SW480 (cell line): ENCODE data around the gene SARNP.
"Not testable (repeated sequence)": the region's sequence is repeated elsewhere in the genome, so short reads cannot be mapped to it uniquely, and the experiment has no call there.

ENCODE experiments used
- DNase-seq: peaks from one replicate; pipeline ENCODE4 v3.0.0-alpha.2; 2016; ENCODE audit warnings: low spot score

The SARNP gene

GRCh38 chr12:55795950-55796349 lies 21.6 kb downstream of the SARNP start:
- no peak for DNase-seq

- no peak for DNase-seq
Observed at GRCh38 chr12:55789893-55790292, 27.6 kb downstream of the SARNP start.

- DNase-seq: no peak
Observed at GRCh38 chr12:55789171-55789570, 28.4 kb downstream of the SARNP start.

DNA sequence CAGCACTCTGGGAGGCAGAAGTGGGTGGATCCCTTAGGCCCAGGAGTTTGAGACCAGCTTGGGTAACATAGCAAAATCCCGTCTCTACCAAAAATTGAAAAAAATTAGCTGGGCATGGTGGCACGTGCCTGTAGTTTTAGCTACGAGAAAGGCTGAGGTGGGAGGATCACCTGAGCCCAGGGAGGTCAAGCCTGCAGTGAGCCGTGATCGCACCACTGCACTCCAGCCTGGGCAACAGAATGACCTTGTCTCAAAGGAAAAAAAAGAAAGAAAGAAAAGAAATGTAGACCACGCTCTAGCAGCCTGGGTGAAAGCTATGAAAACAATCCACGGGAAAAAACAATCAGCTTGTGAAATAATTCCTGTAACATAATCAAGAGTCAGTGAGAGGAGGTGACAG lies 29.0 kb downstream of the SARNP start:
- DNase-seq: no peak

DNA sequence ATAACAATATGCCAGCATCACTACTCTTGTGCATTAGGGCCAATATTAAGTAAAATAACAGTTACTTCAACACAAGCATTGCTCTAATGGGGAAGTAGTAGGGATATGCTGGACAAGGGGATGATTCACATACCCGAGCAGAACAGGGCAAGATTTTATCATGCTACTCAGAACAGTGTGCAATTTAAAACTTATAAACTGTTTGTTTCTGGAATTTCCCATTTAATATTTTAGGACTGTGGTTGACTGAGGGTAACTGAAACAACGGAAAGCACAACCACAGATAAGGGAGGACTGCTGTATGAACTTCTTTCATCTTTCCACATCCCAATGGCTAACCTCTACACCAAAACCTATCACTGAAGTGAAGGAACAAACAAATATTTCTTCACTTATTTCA lies 36.8 kb downstream of the SARNP start:
- no peak for DNase-seq

DNA sequence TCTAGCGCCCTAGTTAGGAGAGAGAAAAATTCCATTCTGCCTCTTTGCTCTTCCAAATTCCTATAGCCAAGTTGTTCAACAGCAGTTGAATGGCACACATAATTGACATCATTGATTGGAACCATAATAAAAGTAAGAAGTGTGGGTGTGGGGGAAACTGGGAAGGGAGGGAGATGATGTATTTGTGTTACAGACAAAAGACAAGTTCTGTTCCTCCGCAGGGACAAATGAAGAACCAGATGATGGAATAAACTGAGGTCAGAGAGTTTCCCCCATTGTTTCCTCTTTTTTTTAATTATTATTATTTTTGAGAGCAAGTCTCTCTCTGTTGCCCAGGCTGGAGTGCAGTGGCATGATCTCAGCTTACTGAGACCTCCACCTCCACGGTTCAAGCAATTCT lies 39.7 kb downstream of the SARNP start:
- no peak for DNase-seq

GRCh38 chr12:55771736-55772135 lies 45.8 kb downstream of the SARNP start:
- no peak for DNase-seq

DNA sequence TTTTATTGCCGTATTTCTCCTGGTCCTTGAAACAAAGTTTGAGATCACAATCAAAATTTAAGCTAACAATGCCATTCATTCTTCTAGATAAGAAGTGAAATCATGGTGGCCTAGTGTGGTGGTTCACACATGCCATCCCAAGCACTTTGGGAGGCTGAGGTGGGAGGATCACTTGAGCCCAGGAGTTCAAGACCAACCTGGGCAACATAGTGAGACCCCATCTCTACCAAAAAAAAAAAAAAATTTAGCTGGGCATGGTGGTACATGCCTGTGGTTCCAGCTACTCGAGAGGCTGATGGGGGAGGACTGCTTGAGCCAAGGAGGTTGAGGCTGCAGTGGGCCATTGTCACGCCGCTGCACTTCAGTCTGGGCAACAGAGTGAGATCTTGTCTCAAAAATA lies 50.4 kb downstream of the SARNP start:
- DNase-seq: no peak

GRCh38 chr12:55765736-55766290 lies 51.7 kb downstream of the SARNP start:
- DNase-seq: no peak

DNA sequence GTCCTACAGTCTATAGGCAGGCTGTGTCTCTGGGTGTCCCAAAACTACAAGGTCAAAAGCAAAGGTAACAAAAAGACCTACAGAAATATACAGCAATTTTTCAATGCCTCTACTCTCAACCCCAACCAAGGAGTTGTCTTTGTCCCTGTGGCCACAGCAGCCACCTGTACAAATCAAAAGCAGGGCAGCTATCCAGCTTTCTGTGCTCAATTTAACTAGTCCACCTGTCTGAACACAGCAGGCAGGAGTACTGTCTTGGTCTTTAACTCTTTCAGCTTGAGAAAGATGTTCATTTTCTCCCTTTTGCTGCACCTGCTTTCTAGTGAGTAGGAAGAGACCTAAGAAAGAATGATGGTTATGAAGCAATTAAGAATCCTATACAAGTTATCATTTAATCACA lies 54.9 kb downstream of the SARNP start:
- no peak for DNase-seq

GRCh38 chr12:55760663-55761062 lies 56.9 kb downstream of the SARNP start:
- DNase-seq: no peak

GRCh38 chr12:55758575-55758974 lies 58.9 kb downstream of the SARNP start:
- DNase-seq: not testable (repeated sequence)

DNA sequence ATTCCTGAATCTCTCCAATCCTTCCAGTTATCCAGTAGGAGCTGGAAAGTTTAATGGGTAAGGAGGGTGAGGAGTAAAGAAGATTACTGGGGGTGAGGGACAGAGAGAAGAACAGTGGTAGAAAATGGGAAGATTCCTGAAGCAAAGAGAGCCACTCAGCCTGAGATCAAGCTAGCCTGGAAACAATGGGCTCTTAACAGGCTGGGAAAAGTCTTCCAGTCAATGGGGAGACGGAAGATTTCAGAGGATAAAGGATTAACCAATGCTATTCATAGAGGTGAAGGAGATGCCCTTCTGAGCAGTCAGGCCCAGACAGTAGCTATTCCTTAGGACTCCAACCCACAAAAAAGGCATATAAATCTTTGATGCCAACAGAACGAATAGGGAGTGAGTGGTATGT lies 59.8 kb downstream of the SARNP start:
- peak; percentile 16 for DNase-seq

DNA sequence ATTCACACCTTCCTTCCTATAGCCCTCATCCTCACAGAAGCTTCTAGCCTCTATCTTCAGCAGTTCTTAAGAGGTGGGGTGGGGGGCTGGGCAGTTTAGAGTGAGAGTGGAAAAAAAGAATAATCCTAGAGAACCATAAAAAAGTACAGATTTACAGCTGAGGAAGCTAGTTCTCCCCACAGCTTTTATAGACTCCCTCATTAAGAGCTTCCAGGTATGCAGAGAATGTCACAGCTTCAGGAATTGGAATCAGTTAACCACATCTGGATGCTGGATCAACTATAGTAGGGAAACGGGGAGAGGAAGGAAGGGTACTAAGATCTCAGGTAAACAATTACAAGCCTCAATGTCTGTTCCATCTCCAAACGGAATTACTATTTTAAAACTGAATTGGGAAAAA lies 62.3 kb downstream of the SARNP start:
- DNase-seq: no peak

DNA sequence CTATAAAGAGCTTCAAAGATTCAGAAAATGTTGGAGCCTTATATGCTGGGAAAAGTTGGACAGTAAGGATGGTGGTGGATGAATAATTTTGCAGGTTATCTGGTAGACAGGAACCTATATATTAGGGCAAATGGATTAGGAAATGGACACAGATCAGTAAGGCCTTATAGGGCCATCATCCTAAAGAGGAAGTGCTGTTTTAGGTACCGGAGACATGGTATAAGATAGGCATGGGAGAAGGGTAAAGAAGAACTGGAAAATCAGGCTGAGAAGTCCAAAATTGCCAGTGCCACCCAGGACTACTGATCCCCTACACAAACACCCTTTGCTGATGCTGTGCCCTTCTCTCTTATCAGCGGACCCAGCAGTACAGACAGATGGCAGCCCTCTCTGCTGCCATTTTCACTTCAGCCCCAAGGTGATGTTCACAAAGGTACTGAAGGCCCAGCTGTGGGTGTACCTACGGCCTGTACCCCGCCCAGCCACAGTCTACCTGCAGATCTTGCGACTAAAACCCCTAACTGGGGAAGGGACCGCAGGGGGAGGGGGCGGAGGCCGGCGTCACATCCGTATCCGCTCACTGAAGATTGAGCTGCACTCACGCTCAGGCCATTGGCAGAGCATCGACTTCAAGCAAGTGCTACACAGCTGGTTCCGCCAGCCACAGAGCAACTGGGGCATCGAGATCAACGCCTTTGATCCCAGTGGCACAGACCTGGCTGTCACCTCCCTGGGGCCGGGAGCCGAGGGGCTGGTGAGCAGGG lies 69.1 kb downstream of the SARNP start:
- DNase-seq: no peak

- no peak for DNase-seq
Observed at GRCh38 chr12:55746913-55747231, 70.7 kb downstream of the SARNP start.

- DNase-seq: no peak
Observed at GRCh38 chr12:55746174-55746912, 71.2 kb downstream of the SARNP start.

GRCh38 chr12:55745361-55746173 lies 72.0 kb downstream of the SARNP start:
- no peak for DNase-seq

DNA sequence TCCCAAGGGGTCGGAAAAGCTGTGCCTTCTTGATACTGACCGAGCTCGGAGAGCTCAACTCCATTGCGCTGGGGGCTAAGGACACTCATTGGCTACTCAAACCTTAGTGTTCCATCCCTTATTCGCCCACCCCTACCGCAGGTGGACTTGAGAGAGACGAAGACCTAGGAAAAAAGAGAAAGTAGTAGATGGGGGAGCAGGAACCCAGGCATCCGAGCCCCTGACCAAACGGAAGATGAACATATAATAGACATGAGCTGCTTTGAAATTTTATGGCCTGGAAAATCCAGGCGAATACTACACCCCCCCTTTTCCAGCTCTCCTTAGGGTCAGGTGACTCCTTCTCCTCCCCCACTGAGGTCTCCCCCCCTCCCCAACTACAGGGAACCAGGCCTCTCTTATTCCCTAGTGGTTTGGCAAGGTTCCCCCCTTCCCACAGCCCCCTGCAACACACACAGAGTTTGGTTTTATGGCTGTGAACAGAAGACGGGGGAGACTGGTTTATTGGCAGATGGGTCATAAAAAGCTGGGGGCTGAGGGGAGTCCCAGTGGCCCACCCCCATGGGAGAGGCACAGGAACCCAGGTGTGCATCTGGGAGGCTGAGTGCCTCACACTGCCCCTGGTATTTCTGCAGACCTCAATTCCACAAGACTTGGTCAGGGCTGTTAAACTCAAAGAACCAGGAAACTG lies 73.0 kb downstream of the SARNP start:
- DNase-seq: no peak

DNA sequence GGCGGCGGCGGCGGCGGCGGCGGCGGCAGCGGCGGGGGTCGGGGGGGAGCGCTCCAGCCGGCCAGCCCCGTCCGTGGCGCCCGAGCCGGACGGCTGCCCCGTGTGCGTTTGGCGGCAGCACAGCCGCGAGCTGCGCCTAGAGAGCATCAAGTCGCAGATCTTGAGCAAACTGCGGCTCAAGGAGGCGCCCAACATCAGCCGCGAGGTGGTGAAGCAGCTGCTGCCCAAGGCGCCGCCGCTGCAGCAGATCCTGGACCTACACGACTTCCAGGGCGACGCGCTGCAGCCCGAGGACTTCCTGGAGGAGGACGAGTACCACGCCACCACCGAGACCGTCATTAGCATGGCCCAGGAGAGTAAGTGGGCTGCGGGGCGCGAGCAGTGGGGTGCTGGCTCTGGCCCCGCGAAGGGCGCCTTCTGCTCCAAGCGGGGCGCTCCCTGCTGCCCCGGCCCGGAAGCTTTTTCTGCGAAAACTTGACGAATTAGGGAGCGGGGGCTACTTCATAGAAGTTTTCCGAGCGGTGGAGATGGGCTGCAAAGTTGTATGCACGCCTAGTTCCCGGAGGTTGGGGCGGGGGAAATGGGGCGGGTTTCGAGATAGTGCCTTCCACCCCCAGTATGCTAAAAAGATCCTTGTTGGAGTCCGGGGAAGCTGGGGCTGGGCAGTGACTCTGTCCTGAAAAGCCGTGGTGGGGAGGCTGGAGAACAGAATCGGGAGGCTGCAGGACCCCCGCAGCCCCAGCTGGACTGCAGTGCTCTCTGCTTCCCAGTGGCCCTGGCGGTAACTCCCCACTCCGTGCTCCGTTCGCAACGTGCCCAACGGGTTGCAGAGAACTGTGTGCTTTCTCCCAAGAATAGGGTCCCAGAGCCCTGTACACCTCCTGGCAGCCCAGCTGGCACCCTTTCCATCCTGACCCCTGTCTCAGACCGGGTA lies 73.9 kb downstream of the SARNP start:
- peak; percentile 60 for DNase-seq
